ENCODE data around the gene ARHGAP45. TPM values are rescaled to one million over a fixed set of nuclear protein-coding genes. Genes with fewer than 3 reads are reported as not detected.

ARHGAP45 gene
- total and polyA plus RNA-seq, 9 of the 15 experiments (the other 6 are each of a cell fraction or from before 2014, with no cell fraction given) = 0.08 to 22.1 (median 4.2) TPM

DNA sequence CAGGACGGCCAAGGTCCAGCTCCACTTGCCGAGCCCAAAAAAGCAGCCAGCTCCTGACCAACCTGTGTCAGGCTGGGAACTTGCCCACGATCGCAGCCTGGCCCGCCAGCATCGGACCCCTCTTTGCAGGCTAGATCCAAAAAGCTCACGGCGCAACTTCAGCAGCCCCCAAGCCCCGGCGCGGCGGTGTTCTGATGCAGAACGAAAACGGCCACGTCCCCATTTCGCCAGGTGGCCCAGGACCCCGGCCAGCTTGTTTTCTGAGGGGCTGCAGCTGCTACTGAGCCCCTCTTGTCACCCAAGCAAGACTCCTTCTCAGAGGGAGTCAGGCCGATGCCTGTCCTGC, 47.4 kb upstream of the ARHGAP45 start:
- Histone ChIP-seq H3K27me3 (ENCODE audit: control insufficient read depth in 2 of 2, insufficient read depth in 2 of 2, low read length in 2 of 2) (no peaks in the 10 kb centered on the region), H3K9ac (ENCODE audit: insufficient read depth in 1 of 2, low read depth in 2 of 2, low read length in 2 of 2) (peak overlapping the region; percentile 88 to 99; a peak in 3 of 4 replicates), H3K4me1 (replicated peaks in 1 of 2; ENCODE audit: control insufficient read depth in 2 of 2, insufficient read depth in 2 of 2, low read length in 2 of 2) (peaks cover 27 to 82% of the 10 kb centered on the region in 2 experiments), H3K9me1 (ENCODE audit: control insufficient read depth, insufficient read depth, low read length) (peaks cover 16% of the 10 kb centered on the region), H3K9me3 (replicated peaks; ENCODE audit: control insufficient read depth, insufficient read depth, low read depth, low read length) (no peaks in the 10 kb centered on the region), H2AFZ (ENCODE audit: low read depth, low read length) (no peak overlapping the region), H3K4me3 (peak overlapping the region; percentile 94), H3K4me2 (ENCODE audit: insufficient read depth, low read length) (peak overlapping the region; percentile 88), H3K79me2 (ENCODE audit: control insufficient read depth, insufficient read depth, low read length) (peaks cover 65% of the 10 kb centered on the region), H3K36me3 (ENCODE audit: control insufficient read depth, insufficient read depth, low read length) (peaks cover 50% of the 10 kb centered on the region; the same call in 2 of the 3 replicates), H4K20me1 (replicated peaks; ENCODE audit: control insufficient read depth, insufficient read depth, low read length) (peaks cover 53% of the 10 kb centered on the region), H3K27ac (ENCODE audit: extremely low read depth, low read depth, low read length) (peak overlapping the region; percentile 100; the same call in 2 of the 3 replicates)
- BruUV-seq (replicated peaks) = no TSS peak
- intact Hi-C loops (cut with micrococcal nuclease) (no loop called here), in situ Hi-C loops (cut with MboI) (no loop called here)
- ATAC-seq (no peak), DNase-seq (ENCODE audit: extremely low read depth in 1 of 4, low spot score in 3 of 4) (no peak), FAIRE-seq (no peak)
- 66% methylated on average over 18 of the region's 18 CpGs for WGBS (ENCODE audit: insufficient coverage, low coverage, missing lambda C conversion rate)
- TF ChIP-seq ZNF77 (CRISPR knock-in tag; IDR thresholded peaks at IDR 0.05) (no peak), FOXK1 (CRISPR knock-in tag; IDR thresholded peaks at IDR 0.05; ENCODE audit: borderline replicate concordance) (no peak), ZFX (CRISPR knock-in tag; IDR thresholded peaks at IDR 0.05) (no peak), IFI16 (CRISPR knock-in tag; IDR thresholded peaks at IDR 0.05) (no peak), RBFOX2 (IDR thresholded peaks at IDR 0.05; ENCODE audit: low read depth, low read length) (peak; percentile 55; the same call in 1 of the 2 replicates), DACH1 (IDR thresholded peaks at IDR 0.05; ENCODE audit: partially characterized antibody) (no peak), FOXP1 (CRISPR knock-in tag; IDR thresholded peaks at IDR 0.05) (no peak), RBM14 (IDR thresholded peaks at IDR 0.05; ENCODE audit: borderline replicate concordance, insufficient read depth, low read depth, low read length) (no peak), E2F3 (CRISPR knock-in tag; IDR thresholded peaks at IDR 0.05) (no peak), TOE1 (IDR thresholded peaks at IDR 0.05; ENCODE audit: borderline replicate concordance) (no peak), TOE1 (CRISPR knock-in tag; IDR thresholded peaks at IDR 0.05; ENCODE audit: borderline replicate concordance, low read depth) (no peak), ZNF696 (CRISPR knock-in tag; conservative IDR thresholded peaks at IDR 0.05) (no peak), FOXM1 (IDR thresholded peaks at IDR 0.05; ENCODE audit: low read depth) (no peak), FOXM1 (CRISPR knock-in tag; IDR thresholded peaks at IDR 0.05; ENCODE audit: low read depth) (0 out of 2 replicates have a peak, but pooled peaks have one; percentile 38), GTF2E2 (tag; IDR thresholded peaks at IDR 0.05) (no peak), ELF2 (CRISPR knock-in tag; IDR thresholded peaks at IDR 0.05) (no peak), XRCC3 (IDR thresholded peaks at IDR 0.05) (no peak), ZNF79 (CRISPR knock-in tag; IDR thresholded peaks at IDR 0.05; ENCODE audit: low read depth) (no peak), POLR2G (IDR thresholded peaks at IDR 0.05; ENCODE audit: low read depth, low read length) (peak; percentile 65)
- TF ChIP-seq, protein P1, sequence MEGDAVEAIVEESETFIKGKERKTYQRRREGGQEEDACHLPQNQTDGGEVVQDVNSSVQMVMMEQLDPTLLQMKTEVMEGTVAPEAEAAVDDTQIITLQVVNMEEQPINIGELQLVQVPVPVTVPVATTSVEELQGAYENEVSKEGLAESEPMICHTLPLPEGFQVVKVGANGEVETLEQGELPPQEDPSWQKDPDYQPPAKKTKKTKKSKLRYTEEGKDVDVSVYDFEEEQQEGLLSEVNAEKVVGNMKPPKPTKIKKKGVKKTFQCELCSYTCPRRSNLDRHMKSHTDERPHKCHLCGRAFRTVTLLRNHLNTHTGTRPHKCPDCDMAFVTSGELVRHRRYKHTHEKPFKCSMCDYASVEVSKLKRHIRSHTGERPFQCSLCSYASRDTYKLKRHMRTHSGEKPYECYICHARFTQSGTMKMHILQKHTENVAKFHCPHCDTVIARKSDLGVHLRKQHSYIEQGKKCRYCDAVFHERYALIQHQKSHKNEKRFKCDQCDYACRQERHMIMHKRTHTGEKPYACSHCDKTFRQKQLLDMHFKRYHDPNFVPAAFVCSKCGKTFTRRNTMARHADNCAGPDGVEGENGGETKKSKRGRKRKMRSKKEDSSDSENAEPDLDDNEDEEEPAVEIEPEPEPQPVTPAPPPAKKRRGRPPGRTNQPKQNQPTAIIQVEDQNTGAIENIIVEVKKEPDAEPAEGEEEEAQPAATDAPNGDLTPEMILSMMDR (IDR thresholded peaks at IDR 0.05 in 2 of 3, conservative IDR thresholded peaks at IDR 0.05 in 1 of 3; ENCODE audit: insufficient read depth in 2 of 3, low read depth in 1 of 3, low read length in 3 of 3) = no peak
- TF ChIP-seq, protein P2, sequence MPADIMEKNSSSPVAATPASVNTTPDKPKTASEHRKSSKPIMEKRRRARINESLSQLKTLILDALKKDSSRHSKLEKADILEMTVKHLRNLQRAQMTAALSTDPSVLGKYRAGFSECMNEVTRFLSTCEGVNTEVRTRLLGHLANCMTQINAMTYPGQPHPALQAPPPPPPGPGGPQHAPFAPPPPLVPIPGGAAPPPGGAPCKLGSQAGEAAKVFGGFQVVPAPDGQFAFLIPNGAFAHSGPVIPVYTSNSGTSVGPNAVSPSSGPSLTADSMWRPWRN (IDR thresholded peaks at IDR 0.05; ENCODE audit: low read depth) = no peak
- POLR2A ChIA-PET = interaction anchor here (0.7 to 1.9 kb wide), 6 partner anchors 9 to 250 kb away, joined by 3 to 14 read pairs (median 6); partner anchors contain the start of genes CIRBP and WDR18
- CTCF ChIA-PET (ENCODE audit: low intra/inter-chr PET ratio) = no interaction called here
